SK-N-MC (cell line): ENCODE results near the gene TP53AIP1.

Experiments used
- EZH2 ChIP-seq: fragments of 200-600 bp; sonication (generic); IDR thresholded peaks from one replicate; pipeline ENCODE4 v1.6.1; 2017; ENCODE audit warnings: antibody characterized with exemption
- POLR2AphosphoS5 ChIP-seq: IDR thresholded peaks from 2 replicates; pipeline ENCODE4 v1.6.1; 2012; ENCODE audit warnings: mild to moderate bottlenecking, low read depth, low read length, borderline replicate concordance

- TF ChIP-seq EZH2 (no peak), POLR2AphosphoS5 (no peak)
These were observed 48.9 kb downstream of the TP53AIP1 start for GRCh38 chr11:128893578-128894285.
